IMR-90 (cell line): ENCODE results near the gene MERTK. TPM values are rescaled to one million over a fixed set of nuclear protein-coding genes. Genes with fewer than 3 reads are reported as not detected.

Experiments used
- ATAC-seq: fragments of 200-7000 bp; cut with Tn5 transposase; 2 replicates; pipeline ENCODE4 v1.9.1; 2020; ENCODE audit warnings: low read depth, mild to moderate bottlenecking, moderate library complexity
- BruUV-seq: library from RNA; stranded (reverse); fragments of 400-500 nt; replicated peaks from 2 replicates; lab custom pipeline; 2021; lab: Mats Ljungman, UMichigan
- CTCF ChIA-PET: fragments of 300-600 bp; formaldehyde crosslinking; extraction: SDS; loops from one replicate; lab custom pipeline; 2021; ENCODE audit warnings: antibody characterized with exemption; lab: Yijun Ruan, JAX
- POLR2A ChIA-PET: fragments of 300-600 bp; sonication (Branson Sonifier 250); formaldehyde crosslinking; loops from one replicate; lab custom pipeline; 2022; ENCODE audit warnings: antibody characterized with exemption; ENCODE audit not compliant: unreplicated experiment; lab: Charles Lee
- DNase-seq: peaks from one replicate; pipeline ENCODE4 v3.0.0; 2013
- H2AFZ ChIP-seq: replicated peaks from 2 replicates; pipeline ENCODE3; 2013; ENCODE audit warnings: low read length, mild to moderate bottlenecking; ENCODE audit not compliant: poor library complexity
- H2AK5ac ChIP-seq: 2 replicates; pipeline ENCODE4 v1.6.1; 2013; ENCODE audit warnings: low read depth, low read length, inconsistent platforms
- H2AK9ac ChIP-seq: replicated peaks from 2 replicates; pipeline ENCODE3; 2013; ENCODE audit warnings: mild to moderate bottlenecking, low read depth, low read length, moderate library complexity; ENCODE audit not compliant: poor library complexity
- H2BK120ac ChIP-seq: 2 replicates; pipeline ENCODE4 v1.6.1; 2013; ENCODE audit warnings: low read depth, low read length, inconsistent platforms
- H2BK15ac ChIP-seq: 3 replicates; pipeline ENCODE4 v1.6.1; 2013; ENCODE audit warnings: low read depth, low read length, inconsistent platforms
- H2BK20ac ChIP-seq: 2 replicates; pipeline ENCODE4 v1.6.1; 2013; ENCODE audit warnings: low read depth, mild to moderate bottlenecking, inconsistent platforms, low read length, moderate library complexity
- H2BK5ac ChIP-seq: 2 replicates; pipeline ENCODE4 v1.6.1; 2013; ENCODE audit warnings: mild to moderate bottlenecking, low read depth, low read length, inconsistent platforms; ENCODE audit not compliant: poor library complexity, severe bottlenecking
- H3K14ac ChIP-seq: replicated peaks from 2 replicates; pipeline ENCODE4 v1.6.1; 2013; ENCODE audit warnings: low read depth, low read length, inconsistent platforms
- H3K18ac ChIP-seq: 2 replicates; pipeline ENCODE4 v1.6.1; 2013; ENCODE audit warnings: low read depth, low read length, control low read depth
- H3K23ac ChIP-seq: 2 replicates; pipeline ENCODE4 v1.6.1; 2013; ENCODE audit warnings: low read depth, low read length, inconsistent platforms
- H3K27ac ChIP-seq: 2 replicates; pipeline ENCODE4 v1.5.1; 2013; ENCODE audit warnings: mild to moderate bottlenecking, control low read depth, low read length; ENCODE audit not compliant: insufficient read depth
- H3K27me3 ChIP-seq: 2 replicates; pipeline ENCODE4 v1.6.1; 2013; ENCODE audit warnings: low read length; ENCODE audit not compliant: control insufficient read depth, insufficient read depth
- H3K36me3 ChIP-seq: 2 replicates; pipeline ENCODE4 v1.6.1; 2013; ENCODE audit warnings: low read length, mixed read lengths; ENCODE audit not compliant: control insufficient read depth, insufficient read depth
- H3K4ac ChIP-seq: 2 replicates; pipeline ENCODE4 v1.6.1; 2013; ENCODE audit warnings: low read depth, low read length, inconsistent platforms
- H3K4me1 ChIP-seq: 2 replicates; pipeline ENCODE4 v1.6.1; 2013; ENCODE audit warnings: low read length, mixed read lengths; ENCODE audit not compliant: control insufficient read depth, insufficient read depth
- H3K4me2 ChIP-seq: 2 replicates; pipeline ENCODE4 v1.6.1; 2013; ENCODE audit warnings: low read depth, mild to moderate bottlenecking, control low read depth, low read length, moderate library complexity
- H3K4me3 ChIP-seq: 2 replicates; pipeline ENCODE4 v1.5.1; 2013; ENCODE audit warnings: low read depth, mild to moderate bottlenecking, control low read depth, low read length, moderate library complexity; ENCODE audit not compliant: insufficient read depth
- H3K56ac ChIP-seq: 2 replicates; pipeline ENCODE4 v1.6.1; 2013; ENCODE audit warnings: low read length, inconsistent platforms; ENCODE audit not compliant: insufficient read depth; ENCODE audit errors: extremely low read depth
- H3K79me1 ChIP-seq, 2 experiments: 2 replicates each; pipeline ENCODE4 v1.6.1; 2013; ENCODE audit warnings: low read length in 2 of 2, inconsistent platforms in 1 of 2, low read depth in 1 of 2
- H3K9ac ChIP-seq: 2 replicates; pipeline ENCODE4 v1.6.1; 2013; ENCODE audit warnings: low read depth, low read length, control low read depth
- H3K9me1 ChIP-seq: 2 replicates; pipeline ENCODE4 v1.6.1; 2013; ENCODE audit warnings: low read length, inconsistent platforms; ENCODE audit not compliant: insufficient read depth
- H3K9me3 ChIP-seq: 2 replicates; pipeline ENCODE4 v1.6.1; 2013; ENCODE audit warnings: low read length; ENCODE audit not compliant: control insufficient read depth, insufficient read depth
- H4K20me1 ChIP-seq: 2 replicates; pipeline ENCODE4 v1.6.1; 2013; ENCODE audit warnings: low read length, inconsistent platforms; ENCODE audit not compliant: insufficient read depth
- H4K5ac ChIP-seq: 2 replicates; pipeline ENCODE4 v1.6.1; 2013; ENCODE audit warnings: mild to moderate bottlenecking, low read depth, low read length, control low read depth
- H4K8ac ChIP-seq, 2 experiments: 2 replicates each; pipeline ENCODE4 v1.6.1; 2013; ENCODE audit warnings: low read depth in 2 of 2, low read length in 2 of 2, control low read depth in 1 of 2, inconsistent platforms in 1 of 2
- H4K91ac ChIP-seq: 2 replicates; pipeline ENCODE4 v1.6.1; 2013; ENCODE audit warnings: low read depth, low read length, inconsistent platforms; ENCODE audit not compliant: insufficient read depth
- BHLHE40 ChIP-seq: fragments of 150-350 bp; IDR thresholded peaks from 2 replicates; pipeline ENCODE4 v1.6.1; 2016; ENCODE audit warnings: mild to moderate bottlenecking, low read depth, low read length
- CEBPB ChIP-seq: IDR thresholded peaks from 2 replicates; pipeline ENCODE4 v1.6.1; 2012; ENCODE audit warnings: low read depth, low read length, improper control_type of control experiment
- CHD1 ChIP-seq: IDR thresholded peaks from 2 replicates; pipeline ENCODE4 v1.6.1; 2012; ENCODE audit warnings: low read depth, low read length, improper control_type of control experiment
- CTCF ChIP-seq: conservative IDR thresholded peaks from 2 replicates; pipeline ENCODE4 v1.5.1; 2012; ENCODE audit warnings: mild to moderate bottlenecking, low read depth, low read length, improper control_type of control experiment
- FOS ChIP-seq: fragments of 150-350 bp; IDR thresholded peaks from 2 replicates; pipeline ENCODE4 v1.6.1; 2016; ENCODE audit warnings: low read depth, low read length
- MAFK ChIP-seq: IDR thresholded peaks from 2 replicates; pipeline ENCODE4 v1.6.1; 2012; ENCODE audit warnings: low read depth, low read length, improper control_type of control experiment
- MAZ ChIP-seq: IDR thresholded peaks from 2 replicates; pipeline ENCODE4 v1.6.1; 2012; ENCODE audit warnings: low read depth, mild to moderate bottlenecking, low read length, improper control_type of control experiment, moderate library complexity, borderline replicate concordance
- MXI1 ChIP-seq: IDR thresholded peaks from 2 replicates; pipeline ENCODE4 v1.6.1; 2012; ENCODE audit warnings: low read depth, mild to moderate bottlenecking, low read length, moderate library complexity, borderline replicate concordance
- NFE2L2 ChIP-seq: fragments of 150-350 bp; IDR thresholded peaks from 2 replicates; pipeline ENCODE4 v1.6.1; 2016; ENCODE audit warnings: low read depth, mild to moderate bottlenecking, low read length
- POLR2A ChIP-seq: IDR thresholded peaks from 2 replicates; pipeline ENCODE4 v1.6.1; 2012; ENCODE audit warnings: mild to moderate bottlenecking, low read depth, low read length
- RAD21 ChIP-seq: IDR thresholded peaks from 2 replicates; pipeline ENCODE4 v1.6.1; 2012; ENCODE audit warnings: low read length, improper control_type of control experiment
- RCOR1 ChIP-seq: IDR thresholded peaks from 2 replicates; pipeline ENCODE4 v1.6.1; 2012; ENCODE audit warnings: mild to moderate bottlenecking, low read length, improper control_type of control experiment; ENCODE audit not compliant: insufficient replicate concordance
- RFX5 ChIP-seq: IDR thresholded peaks from 2 replicates; pipeline ENCODE4 v1.8.0; 2012; ENCODE audit warnings: low read depth, mild to moderate bottlenecking, low read length, moderate library complexity
- SMC3 ChIP-seq: fragments of 150-350 bp; IDR thresholded peaks from 2 replicates; pipeline ENCODE4 v1.6.1; 2016; ENCODE audit warnings: low read depth, mild to moderate bottlenecking, antibody characterized with exemption, low read length, moderate library complexity
- WGBS, 2 experiments: methylation state at CpG; one replicate each; pipeline versions ENCODE4 v1.1.5 to v1.1.7; 2013; ENCODE audit warnings: missing lambda C conversion rate in 2 of 2; ENCODE audit not compliant: insufficient read length in 1 of 2; ENCODE audit errors: extremely low coverage in 2 of 2; 5-methylcytosine and 5-hydroxymethylcytosine counted together
- dilution Hi-C: fragments of 300-500 bp; cut with HindIII; formaldehyde crosslinking; loops from one replicate; pipeline ENCODE4 v1.14.3; 2018; ENCODE audit warnings: low sequenced_read_pairs; ENCODE audit not compliant: unreplicated experiment
- in situ Hi-C: fragments of 300-500 bp; cut with MboI; formaldehyde crosslinking; loops from 3 replicates; pipeline ENCODE4 v1.14.3; 2019; ENCODE audit warnings: low sequenced_read_pairs, inconsistent platforms, mixed read lengths
- intact Hi-C: fragments of 100-400 bp; cut with micrococcal nuclease; formaldehyde crosslinking; loops from 2 replicates; pipeline ENCODE4 v1.10.0; 2022
- polyA plus RNA-seq, 3 experiments: library from polyadenylated mRNA; depleted of rRNA; stranded (reverse); fragments of >200 nt; gene quantifications; 2 replicates each; pipeline ENCODE4 v1.2.3, GENCODE V29; 2012; ENCODE audit warnings: low replicate concordance in 1 of 3
- total RNA-seq: library from RNA; depleted of rRNA; stranded (reverse); fragments of >200 nt; gene quantifications from 2 replicates; pipeline ENCODE4 v1.2.3, GENCODE V29; 2012
- TF ChIP-seq, protein P1 (sequence below): fragments of 150-350 bp; IDR thresholded peaks from 2 replicates; pipeline ENCODE4 v1.6.1; 2017; ENCODE audit warnings: mild to moderate bottlenecking, antibody characterized with exemption, low read length, low read depth
- TF ChIP-seq, protein P2 (sequence below): fragments of 150-350 bp; IDR thresholded peaks from 2 replicates; pipeline ENCODE4 v1.6.1; 2016; ENCODE audit warnings: low read depth, mild to moderate bottlenecking, low read length, moderate library complexity, borderline replicate concordance

Gene MERTK
- total and polyA plus RNA-seq, 2 of the 4 experiments (the other 2 are of a cell fraction), result 0.36 to 0.62 TPM

DNA sequence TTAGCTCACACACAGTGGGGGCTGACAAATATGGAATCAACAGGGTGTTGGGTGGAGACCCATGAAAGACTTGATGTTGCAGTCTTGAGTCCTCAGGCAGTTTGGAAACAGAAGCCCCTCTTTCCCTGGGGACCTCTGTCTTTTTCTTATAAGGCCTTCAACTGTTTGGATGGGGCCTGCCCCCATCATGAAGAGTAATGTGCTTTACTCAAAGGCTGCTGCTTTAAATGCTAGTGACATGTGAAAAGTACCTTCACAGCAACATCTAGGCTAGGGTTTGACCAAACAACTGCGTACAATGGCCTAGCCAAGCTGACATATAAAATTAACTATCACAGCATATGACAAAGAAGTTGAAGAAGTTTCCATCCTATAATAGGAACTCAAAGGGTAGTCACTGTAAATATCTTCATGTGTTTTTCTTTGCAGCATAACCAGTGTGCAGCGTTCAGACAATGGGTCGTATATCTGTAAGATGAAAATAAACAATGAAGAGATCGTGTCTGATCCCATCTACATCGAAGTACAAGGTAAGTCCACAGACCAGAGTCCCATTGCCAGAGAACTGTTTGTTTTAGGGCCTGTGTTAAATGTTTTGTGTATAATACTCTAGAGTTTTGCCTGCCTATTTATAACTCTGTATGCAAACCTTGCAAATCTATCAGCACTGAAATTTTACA is 46.3 kb downstream of the MERTK start:
- Histone ChIP-seq H3K4me2 (no peak overlapping the region), H3K9me1 (no peaks in the 10 kb centered on the region), H3K27me3 (peaks cover 24% of the 10 kb centered on the region), H3K18ac (no peak overlapping the region), H4K8ac (no peak overlapping the region), H4K5ac (no peak overlapping the region), H2AFZ (no peak overlapping the region), H3K36me3 (no peaks in the 10 kb centered on the region), H3K79me1 (no peaks in the 10 kb centered on the region), H3K27ac (no peak overlapping the region), H3K56ac (no peak overlapping the region), H2AK5ac (no peak overlapping the region), H4K20me1 (no peaks in the 10 kb centered on the region; the same call in 1 of the 2 replicates), H3K14ac (no peak overlapping the region), H3K9ac (no peak overlapping the region), H3K23ac (no peak overlapping the region), H3K9me3 (no peaks in the 10 kb centered on the region), H2AK9ac (no peak overlapping the region), H2BK15ac (no peak overlapping the region), H3K4me1 (peaks cover 8% of the 10 kb centered on the region), H3K4ac (no peak overlapping the region), H4K91ac (no peak overlapping the region), H2BK20ac (no peak overlapping the region), H3K4me3 (no peak overlapping the region), H2BK5ac (no peak overlapping the region), H2BK120ac (no peak overlapping the region)
- POLR2A ChIA-PET, result no interaction called here
- in situ Hi-C loops (no loop called here), dilution Hi-C loops (no loop called here), intact Hi-C loops (no loop called here)
- WGBS, 2 experiments, result 57% methylated on average over 2 of the region's 5 CpGs; no CpG with 5 or more reads in 1 of the 2 experiments
- DNase-seq (no peak), ATAC-seq (no peak)
- CTCF ChIA-PET, result no interaction called here
- no TSS peak for BruUV-seq
- no peak for TF ChIP-seq NFE2L2
- no peak for TF ChIP-seq SMC3
- TF ChIP-seq, protein P1, sequence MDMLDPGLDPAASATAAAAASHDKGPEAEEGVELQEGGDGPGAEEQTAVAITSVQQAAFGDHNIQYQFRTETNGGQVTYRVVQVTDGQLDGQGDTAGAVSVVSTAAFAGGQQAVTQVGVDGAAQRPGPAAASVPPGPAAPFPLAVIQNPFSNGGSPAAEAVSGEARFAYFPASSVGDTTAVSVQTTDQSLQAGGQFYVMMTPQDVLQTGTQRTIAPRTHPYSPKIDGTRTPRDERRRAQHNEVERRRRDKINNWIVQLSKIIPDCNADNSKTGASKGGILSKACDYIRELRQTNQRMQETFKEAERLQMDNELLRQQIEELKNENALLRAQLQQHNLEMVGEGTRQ, result no peak
- no peak for TF ChIP-seq CEBPB
- TF ChIP-seq MXI1, result no peak
- no peak for TF ChIP-seq RAD21
- TF ChIP-seq RCOR1, result no peak
- no peak for TF ChIP-seq MAZ
- no peak for TF ChIP-seq CTCF
- TF ChIP-seq, protein P2, sequence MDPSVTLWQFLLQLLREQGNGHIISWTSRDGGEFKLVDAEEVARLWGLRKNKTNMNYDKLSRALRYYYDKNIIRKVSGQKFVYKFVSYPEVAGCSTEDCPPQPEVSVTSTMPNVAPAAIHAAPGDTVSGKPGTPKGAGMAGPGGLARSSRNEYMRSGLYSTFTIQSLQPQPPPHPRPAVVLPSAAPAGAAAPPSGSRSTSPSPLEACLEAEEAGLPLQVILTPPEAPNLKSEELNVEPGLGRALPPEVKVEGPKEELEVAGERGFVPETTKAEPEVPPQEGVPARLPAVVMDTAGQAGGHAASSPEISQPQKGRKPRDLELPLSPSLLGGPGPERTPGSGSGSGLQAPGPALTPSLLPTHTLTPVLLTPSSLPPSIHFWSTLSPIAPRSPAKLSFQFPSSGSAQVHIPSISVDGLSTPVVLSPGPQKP, result no peak
- no peak for TF ChIP-seq MAFK
- TF ChIP-seq RFX5, result no peak
- TF ChIP-seq CHD1, result no peak
- TF ChIP-seq FOS, result no peak
- TF ChIP-seq POLR2A, result no peak
- no peak for TF ChIP-seq BHLHE40
